K562 (cell line): ENCODE measurements around the gene ST6GAL1. TPM values are rescaled to one million over a fixed set of nuclear protein-coding genes. Genes with fewer than 3 reads are reported as not detected.

ENCODE experiments used
- CEBPZ ChIP-seq: fragments of 150-350 bp; IDR thresholded peaks from 2 replicates; pipeline ENCODE4 v1.6.1; 2014; ENCODE audit warnings: low read depth, mild to moderate bottlenecking, low read length, borderline replicate concordance
- ESRRA ChIP-seq: fragments of 450-650 bp; IDR thresholded peaks from 2 replicates; pipeline ENCODE4 v1.6.1; 2014; ENCODE audit warnings: low read depth, mild to moderate bottlenecking, moderate library complexity, borderline replicate concordance
- HDAC2 ChIP-seq: fragments of 450-650 bp; IDR thresholded peaks from 2 replicates; pipeline ENCODE4 v1.6.1; 2016; ENCODE audit warnings: mild to moderate bottlenecking
- HDAC8 ChIP-seq: fragments of 450-650 bp; IDR thresholded peaks from 2 replicates; pipeline ENCODE4 v1.6.1; 2016; ENCODE audit warnings: mild to moderate bottlenecking, missing genetic modification characterization, moderate library complexity, missing compliant biosample characterization
- ILF3 ChIP-seq: fragments of 450-650 bp; IDR thresholded peaks from 2 replicates; pipeline ENCODE4 v1.6.1; 2018; ENCODE audit warnings: antibody characterized with exemption, mild to moderate bottlenecking, moderate library complexity, borderline replicate concordance
- MYBL2 ChIP-seq, 2 experiments: fragments of 450-650 bp in 1 of 2; sonication (generic) in 1 of 2; formaldehyde crosslinking in 1 of 2; IDR thresholded peaks; 2 replicates each; pipeline versions ENCODE4 v1.6.1 to v1.8.1; 2017 to 2022; ENCODE audit warnings: borderline replicate concordance in 1 of 2, inconsistent platforms in 1 of 2, low read depth in 1 of 2, mild to moderate bottlenecking in 1 of 2, missing genetic modification reagents in 1 of 2, moderate library complexity in 1 of 2
- POLR2A ChIP-seq: fragments of 450-650 bp; conservative IDR thresholded peaks from 2 replicates; pipeline ENCODE4 v1.6.1; 2016
- RCOR1 ChIP-seq, 2 experiments: IDR thresholded peaks; 2 replicates each; pipeline ENCODE4 v1.6.1; 2012; ENCODE audit warnings: low read depth in 2 of 2, low read length in 2 of 2, borderline replicate concordance in 1 of 2, improper control_type of control experiment in 1 of 2
- XRCC3 ChIP-seq: fragments of 450-650 bp; IDR thresholded peaks from 2 replicates; pipeline ENCODE4 v1.6.1; 2017; ENCODE audit warnings: mild to moderate bottlenecking, moderate library complexity
- XRCC5 ChIP-seq: fragments of 200-400 bp; formaldehyde crosslinking; IDR thresholded peaks from 2 replicates; pipeline ENCODE4 v1.6.1; 2017; ENCODE audit warnings: low read depth, mild to moderate bottlenecking, low read length
- ZBTB34 ChIP-seq: fragments of 250-450 bp; sonication (Bioruptor Pico); IDR thresholded peaks from 2 replicates; pipeline ENCODE4 v1.8.0; 2021; ENCODE audit warnings: mild to moderate bottlenecking, moderate library complexity
- ZFPM2 ChIP-seq: fragments of 250-450 bp; sonication (Bioruptor Pico); IDR thresholded peaks from 2 replicates; pipeline ENCODE4 v1.5.1; 2022; ENCODE audit warnings: mild to moderate bottlenecking
- ZNF133 ChIP-seq: fragments of 250-450 bp; sonication (Bioruptor Pico); IDR thresholded peaks from 2 replicates; pipeline ENCODE4 v1.4.0; 2020; ENCODE audit warnings: mild to moderate bottlenecking
- ZNF347 ChIP-seq: fragments of 450-650 bp; formaldehyde crosslinking; IDR thresholded peaks from 2 replicates; pipeline ENCODE4 v1.4.0; 2020; ENCODE audit warnings: low read depth, mild to moderate bottlenecking, moderate library complexity
- ZNF830 ChIP-seq: fragments of 250-450 bp; sonication (Bioruptor Pico); IDR thresholded peaks from 2 replicates; pipeline ENCODE4 v1.5.0; 2021; ENCODE audit warnings: mild to moderate bottlenecking
- polyA plus RNA-seq, 8 experiments: library from polyadenylated mRNA; depleted of rRNA in 4 of 8; stranded (reverse) in 5 of 8; unstranded in 3 of 8; fragments of >200 nt; fragmentation: Nextera tagmentation in 2 of 8; fragmentation: Illumina TruSeq in 1 of 8; extraction: Ambion mirVana in 2 of 8; extraction: Trizol in 1 of 8; gene quantifications; 2 replicates each; pipeline versions ENCODE4 v1.2.1 to v1.2.3, GENCODE V29; 2011 to 2014; ENCODE audit warnings: inconsistent platforms in 1 of 8, missing spikeins in 1 of 8
- total RNA-seq, 7 experiments: library from RNA; depleted of rRNA in 6 of 7; stranded (reverse); fragments of >200 nt in 6 of 7; fragmentation: Illumina TruSeq in 2 of 7; extraction: Trizol in 2 of 7; gene quantifications; 2 replicates each; pipeline versions ENCODE4 v1.2.1 to v1.2.3, GENCODE V29; 2011 to 2021; ENCODE audit warnings: low replicate concordance in 1 of 7
- TF ChIP-seq, protein P1 (sequence below), 2 experiments: fragments of 450-650 bp; formaldehyde crosslinking in 1 of 2; IDR thresholded peaks; 2 replicates each; pipeline versions ENCODE4 v1.4.0 to v1.6.1; 2014 to 2020; ENCODE audit warnings: mild to moderate bottlenecking in 2 of 2, borderline replicate concordance in 1 of 2, low read depth in 1 of 2

Gene ST6GAL1
- total and polyA plus RNA-seq, 9 of the 15 experiments (the other 6 are each of a cell fraction or from before 2014, with no cell fraction given) = 31.9 to 145 (median 71.0) TPM

GRCh38 chr3:186997061-186997460 is 66.7 kb downstream of the ST6GAL1 start (continued):
- TF ChIP-seq CEBPZ (no peak), HDAC8 (tag) (no peak), ILF3 (no peak), POLR2A (no peak), ESRRA (peak; percentile 88), MYBL2 (IDR thresholded peaks at IDR 0.05; ENCODE audit: low read depth) (no peak), MYBL2 (CRISPR knock-in tag; IDR thresholded peaks at IDR 0.05; ENCODE audit: borderline replicate concordance) (no peak), HDAC2 (peak; percentile 42; the same call in 1 of the 2 replicates), ZNF133 (CRISPR knock-in tag) (no peak), ZNF830 (no peak), XRCC5 (no peak), ZNF347 (CRISPR knock-in tag) (no peak), ZFPM2 (no peak), ZBTB34 (CRISPR knock-in tag) (no peak), RCOR1 (IDR thresholded peaks at IDR 0.05; ENCODE audit: borderline replicate concordance in 1 of 2, low read depth in 2 of 2, low read length in 2 of 2) (peak; percentile 4 to 71; a peak in 1 of 4 replicates), XRCC3 (no peak)
- TF ChIP-seq, protein P1, sequence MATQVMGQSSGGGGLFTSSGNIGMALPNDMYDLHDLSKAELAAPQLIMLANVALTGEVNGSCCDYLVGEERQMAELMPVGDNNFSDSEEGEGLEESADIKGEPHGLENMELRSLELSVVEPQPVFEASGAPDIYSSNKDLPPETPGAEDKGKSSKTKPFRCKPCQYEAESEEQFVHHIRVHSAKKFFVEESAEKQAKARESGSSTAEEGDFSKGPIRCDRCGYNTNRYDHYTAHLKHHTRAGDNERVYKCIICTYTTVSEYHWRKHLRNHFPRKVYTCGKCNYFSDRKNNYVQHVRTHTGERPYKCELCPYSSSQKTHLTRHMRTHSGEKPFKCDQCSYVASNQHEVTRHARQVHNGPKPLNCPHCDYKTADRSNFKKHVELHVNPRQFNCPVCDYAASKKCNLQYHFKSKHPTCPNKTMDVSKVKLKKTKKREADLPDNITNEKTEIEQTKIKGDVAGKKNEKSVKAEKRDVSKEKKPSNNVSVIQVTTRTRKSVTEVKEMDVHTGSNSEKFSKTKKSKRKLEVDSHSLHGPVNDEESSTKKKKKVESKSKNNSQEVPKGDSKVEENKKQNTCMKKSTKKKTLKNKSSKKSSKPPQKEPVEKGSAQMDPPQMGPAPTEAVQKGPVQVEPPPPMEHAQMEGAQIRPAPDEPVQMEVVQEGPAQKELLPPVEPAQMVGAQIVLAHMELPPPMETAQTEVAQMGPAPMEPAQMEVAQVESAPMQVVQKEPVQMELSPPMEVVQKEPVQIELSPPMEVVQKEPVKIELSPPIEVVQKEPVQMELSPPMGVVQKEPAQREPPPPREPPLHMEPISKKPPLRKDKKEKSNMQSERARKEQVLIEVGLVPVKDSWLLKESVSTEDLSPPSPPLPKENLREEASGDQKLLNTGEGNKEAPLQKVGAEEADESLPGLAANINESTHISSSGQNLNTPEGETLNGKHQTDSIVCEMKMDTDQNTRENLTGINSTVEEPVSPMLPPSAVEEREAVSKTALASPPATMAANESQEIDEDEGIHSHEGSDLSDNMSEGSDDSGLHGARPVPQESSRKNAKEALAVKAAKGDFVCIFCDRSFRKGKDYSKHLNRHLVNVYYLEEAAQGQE (IDR thresholded peaks at IDR 0.05; ENCODE audit: borderline replicate concordance) = no peak
- TF ChIP-seq, protein P1 (CRISPR knock-in tag; IDR thresholded peaks at IDR 0.05; ENCODE audit: low read depth) = no peak
